HG03139 (cell line): Measurements from ENCODE around the gene FMNL2.
"Not testable (repeated sequence)": the region's sequence is repeated elsewhere in the genome, so short reads cannot be mapped to it uniquely, and the experiment has no call there.

Source experiments
- ATAC-seq: cut with Tn5 transposase; IDR thresholded peaks from one replicate; pipeline ENCODE4 v1.9.1; 2021; ENCODE audit not compliant: unreplicated experiment

The FMNL2 gene

DNA sequence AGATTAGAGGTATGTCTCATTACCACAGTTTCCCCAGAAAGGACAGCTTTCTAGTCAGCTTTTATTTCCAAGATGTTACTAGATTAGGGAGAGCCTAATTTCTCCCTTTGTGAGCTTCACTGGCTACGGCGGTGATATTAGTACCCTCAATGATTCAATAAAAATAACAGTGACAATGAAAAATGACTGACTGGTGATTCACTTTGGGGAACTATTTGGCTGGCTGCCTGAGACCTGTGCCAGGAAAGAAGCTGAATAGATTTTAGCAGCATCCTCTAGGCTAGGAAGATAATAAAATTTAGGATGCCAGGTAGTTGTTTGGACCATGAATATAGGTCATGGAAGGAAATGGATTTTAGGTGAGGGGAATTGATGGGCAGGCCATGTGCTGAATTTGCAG lies 178.7 kb downstream of the FMNL2 start:
- no peak for ATAC-seq

GRCh38 chr2:152518034-152518433 lies 183.1 kb downstream of the FMNL2 start:
- no peak for ATAC-seq

- no peak for ATAC-seq
Observed at GRCh38 chr2:152518641-152519580, 183.9 kb downstream of the FMNL2 start.

- no peak for ATAC-seq
Observed at GRCh38 chr2:152519581-152519952, 184.6 kb downstream of the FMNL2 start.

- ATAC-seq = no peak
Observed at GRCh38 chr2:152520759-152521158, 185.8 kb downstream of the FMNL2 start.

GRCh38 chr2:152522446-152522845 lies 187.5 kb downstream of the FMNL2 start:
- not testable (repeated sequence) for ATAC-seq

GRCh38 chr2:152523091-152523490 lies 188.1 kb downstream of the FMNL2 start:
- ATAC-seq = no peak

DNA sequence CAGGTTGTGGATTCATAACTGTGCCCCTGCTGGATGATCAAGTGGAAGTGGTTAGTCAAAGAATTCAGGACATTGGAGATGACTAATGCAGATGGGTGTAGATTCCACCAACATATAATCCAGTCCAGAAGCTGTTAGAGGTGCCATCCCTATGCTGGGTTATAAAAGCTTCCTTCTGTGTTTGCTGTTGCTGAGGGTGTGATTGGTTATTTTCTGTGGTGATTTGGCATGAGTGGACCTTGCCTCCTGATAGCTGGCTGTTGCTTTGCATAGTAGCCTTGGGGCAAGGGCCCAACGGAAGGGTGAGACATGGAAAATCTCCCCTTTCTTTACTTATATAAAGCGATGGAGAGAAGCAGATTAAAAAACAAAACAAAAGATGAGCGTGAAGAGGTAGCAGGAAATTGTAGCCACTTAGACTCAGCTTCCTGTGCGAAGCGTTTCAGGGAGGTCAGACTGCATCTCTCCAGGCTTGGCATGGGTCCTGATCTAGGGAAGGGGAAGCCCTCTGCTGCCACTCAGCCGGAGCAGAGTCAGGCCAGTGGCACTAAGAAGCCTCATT lies 190.4 kb downstream of the FMNL2 start:
- ATAC-seq = no peak

GRCh38 chr2:152529420-152530115 lies 194.6 kb downstream of the FMNL2 start:
- ATAC-seq = no peak

GRCh38 chr2:152532241-152532640 lies 197.3 kb downstream of the FMNL2 start:
- no peak for ATAC-seq

GRCh38 chr2:152534460-152535135 lies 199.6 kb downstream of the FMNL2 start:
- no peak for ATAC-seq

- ATAC-seq = no peak
Observed at GRCh38 chr2:152537081-152537651, 202.2 kb downstream of the FMNL2 start.

GRCh38 chr2:152539424-152539823 lies 204.4 kb downstream of the FMNL2 start:
- no peak for ATAC-seq

DNA sequence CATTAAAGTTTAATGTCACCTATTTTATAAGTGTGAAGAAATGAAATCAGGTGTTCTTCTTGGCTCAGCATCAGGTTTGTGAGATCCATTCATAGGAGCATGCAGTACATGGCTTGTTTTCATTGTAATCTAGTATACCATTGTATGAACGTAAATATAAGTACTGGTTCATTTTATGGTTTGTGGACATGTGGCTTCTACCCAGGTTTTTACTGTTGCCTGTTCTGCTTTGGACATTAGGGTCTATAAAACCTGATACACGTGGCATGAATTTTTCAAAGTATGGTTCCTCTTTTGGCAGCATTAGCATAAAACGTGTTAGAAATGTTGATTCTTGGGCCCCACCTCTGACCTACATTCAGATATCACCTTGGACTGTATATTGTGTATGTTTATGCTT lies 206.7 kb downstream of the FMNL2 start:
- ATAC-seq = no peak

GRCh38 chr2:152542337-152542994 lies 207.5 kb downstream of the FMNL2 start:
- ATAC-seq = no peak

DNA sequence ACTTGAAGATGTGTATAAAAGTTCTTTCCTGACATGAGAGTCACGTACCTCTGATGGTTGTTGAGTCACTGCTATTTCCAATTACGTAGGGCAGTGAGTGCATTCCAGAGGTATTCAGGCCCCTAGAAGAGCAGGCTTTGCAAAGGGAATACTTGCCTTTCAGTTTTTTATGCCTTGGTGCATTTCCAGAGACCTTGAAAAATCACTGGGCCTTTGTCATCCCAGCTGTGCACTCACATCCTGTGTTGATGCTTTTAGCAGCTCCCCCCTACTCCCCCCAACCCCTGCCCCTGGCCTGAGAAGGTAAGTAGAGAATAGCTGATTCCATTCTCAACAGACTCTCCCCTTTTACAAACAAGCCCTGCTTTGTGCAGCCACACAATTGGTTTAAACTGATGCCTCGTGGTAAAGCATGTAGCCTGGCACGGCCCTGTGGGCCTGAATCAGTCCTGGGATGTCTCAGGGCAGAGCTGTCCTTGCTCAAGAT lies 208.1 kb downstream of the FMNL2 start:
- ATAC-seq = no peak

DNA sequence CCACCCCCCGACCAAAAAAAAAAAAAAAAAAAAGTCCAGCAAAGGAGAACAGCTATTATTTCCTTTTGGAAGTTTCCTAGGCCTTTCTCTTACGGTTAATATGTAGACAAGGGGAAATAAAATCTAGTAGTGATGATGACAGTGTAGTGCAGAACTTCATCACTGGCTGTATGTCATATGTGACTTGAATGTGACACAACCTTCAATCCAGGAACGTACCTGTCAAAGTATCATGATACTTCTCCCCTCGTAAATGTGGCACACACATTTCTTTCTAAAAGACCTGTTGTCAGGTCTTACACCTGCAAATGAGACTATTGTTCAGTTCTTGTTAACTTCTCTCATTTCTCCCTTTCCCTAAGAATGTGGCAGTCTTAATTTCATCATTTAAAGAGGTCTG lies 208.7 kb downstream of the FMNL2 start:
- no peak for ATAC-seq

- ATAC-seq = no peak
Observed at GRCh38 chr2:152544638-152545037, 209.7 kb downstream of the FMNL2 start.

- no peak for ATAC-seq
Observed at GRCh38 chr2:152546230-152546837, 211.4 kb downstream of the FMNL2 start.
